Cardiac septum (tissue), 1 donor: ENCODE data around the gene LILRA6. TPM values are rescaled to one million over a fixed set of nuclear protein-coding genes. Genes with fewer than 3 reads are reported as not detected.
"Not testable (repeated sequence)": the region's sequence is repeated elsewhere in the genome, so short reads cannot be mapped to it uniquely, and the experiment has no call there.

ENCODE experiments used
- DNase-seq: peaks from one replicate; pipeline ENCODE4 v3.0.0-alpha.2; 2020; ENCODE audit warnings: low spot score
- intact Hi-C: fragments of 100-400 bp; cut with DNase I; formaldehyde crosslinking; loops from one replicate; pipeline ENCODE4 v1.14.0; 2022
- total RNA-seq: library from RNA; stranded (reverse); fragmentation: NEBNext Ultra II Directional; extraction: Animal tissue kit (Norgen Biotek cat#: 25700); gene quantifications from one replicate; pipeline ENCODE4 v1.2.1, GENCODE V29; 2021
- donor health status: DM: no; HTN: no; CAD: no.

The LILRA6 gene
- total RNA-seq, 1 donor from 2014 or later, result 2.7 TPM

- intact Hi-C loops, DNase-seq: not testable (repeated sequence)
Measured at GRCh38 chr19:54214217-54214616, 28.4 kb downstream of the LILRA6 start.

- DNase-seq, result no peak
- intact Hi-C loops, result no loop called here
Measured at GRCh38 chr19:54211235-54211634, 31.4 kb downstream of the LILRA6 start.

- intact Hi-C loops, result loop anchor here (10.0 kb wide), 1 partner anchor 235 kb away; the partner anchor contains the start of gene LENG8
- DNase-seq, result peak; percentile 85
Measured at GRCh38 chr19:54209811-54210494, 32.6 kb downstream of the LILRA6 start.

- intact Hi-C loops, result loop anchor here (10.0 kb wide), 1 partner anchor 236 kb away; the partner anchor contains the start of gene LENG8
- DNase-seq, result no peak
Measured at GRCh38 chr19:54209058-54209810, 33.4 kb downstream of the LILRA6 start.

- intact Hi-C loops, result loop anchor here (10.0 kb wide), 1 partner anchor 236 kb away; the partner anchor contains the start of gene LENG8
- DNase-seq, result no peak
Measured at GRCh38 chr19:54208784-54209057, 33.9 kb downstream of the LILRA6 start.

GRCh38 chr19:54207983-54208783 is 34.4 kb downstream of the LILRA6 start:
- DNase-seq, result peak; percentile 92
- intact Hi-C loops, result loop anchor here (10.0 kb wide), 1 partner anchor 237 kb away; the partner anchor contains the start of gene LENG8

GRCh38 chr19:54207676-54207982 is 35.0 kb downstream of the LILRA6 start:
- no peak for DNase-seq
- intact Hi-C loops, result loop anchor here (10.0 kb wide), 1 partner anchor 237 kb away; the partner anchor contains the start of gene LENG8

GRCh38 chr19:54207193-54207592 is 35.4 kb downstream of the LILRA6 start:
- DNase-seq, result not testable (repeated sequence)
- intact Hi-C loops, result loop anchor here (10.0 kb wide), 1 partner anchor 238 kb away; the partner anchor contains the start of gene LENG8

- intact Hi-C loops, result loop anchor here (10.0 kb wide), 1 partner anchor 238 kb away; the partner anchor contains the start of gene LENG8
- DNase-seq, result no peak
Measured at GRCh38 chr19:54206831-54207177, 35.8 kb downstream of the LILRA6 start.

- DNase-seq, result no peak
- intact Hi-C loops, result loop anchor here (10.0 kb wide), 1 partner anchor 239 kb away; the partner anchor contains the start of gene LENG8
Measured at GRCh38 chr19:54206030-54206830, 36.4 kb downstream of the LILRA6 start.

- intact Hi-C loops, result loop anchor here (2.0 to 10.0 kb wide), 3 partner anchors 14 to 240 kb away; partner anchors contain the start of genes LENG8 and TSEN34
- DNase-seq, result no peak
Measured at GRCh38 chr19:54204767-54205468, 37.7 kb downstream of the LILRA6 start.

GRCh38 chr19:54203151-54203611 is 39.4 kb downstream of the LILRA6 start:
- intact Hi-C loops, result loop anchor here (5.0 to 10.0 kb wide), 2 partner anchors 41 to 242 kb away; partner anchors contain the start of gene LENG8
- no peak for DNase-seq

- intact Hi-C loops, result loop anchor here (5.0 to 10.0 kb wide), 2 partner anchors 40 to 243 kb away; partner anchors contain the start of gene LENG8
- DNase-seq, result no peak
Measured at GRCh38 chr19:54201980-54202379, 40.6 kb downstream of the LILRA6 start.

GRCh38 chr19:54201172-54201701 is 41.4 kb downstream of the LILRA6 start:
- no peak for DNase-seq
- intact Hi-C loops, result loop anchor here (5.0 to 10.0 kb wide), 2 partner anchors 39 to 244 kb away; partner anchors contain the start of gene LENG8

GRCh38 chr19:54199401-54199800 is 43.2 kb downstream of the LILRA6 start:
- DNase-seq, result no peak
- intact Hi-C loops, result no loop called here

GRCh38 chr19:54197121-54197520 is 45.5 kb downstream of the LILRA6 start:
- intact Hi-C loops, result no loop called here
- DNase-seq, result no peak

- intact Hi-C loops, result no loop called here
- no peak for DNase-seq
Measured at GRCh38 chr19:54196536-54196935, 46.1 kb downstream of the LILRA6 start.

GRCh38 chr19:54194463-54194862 is 48.1 kb downstream of the LILRA6 start:
- DNase-seq, intact Hi-C loops: not testable (repeated sequence)
